ENCODE data around the gene DUSP7.
"Not testable (repeated sequence)": the region's sequence is repeated elsewhere in the genome, so short reads cannot be mapped to it uniquely, and the experiment has no call there.

The DUSP7 gene

DNA sequence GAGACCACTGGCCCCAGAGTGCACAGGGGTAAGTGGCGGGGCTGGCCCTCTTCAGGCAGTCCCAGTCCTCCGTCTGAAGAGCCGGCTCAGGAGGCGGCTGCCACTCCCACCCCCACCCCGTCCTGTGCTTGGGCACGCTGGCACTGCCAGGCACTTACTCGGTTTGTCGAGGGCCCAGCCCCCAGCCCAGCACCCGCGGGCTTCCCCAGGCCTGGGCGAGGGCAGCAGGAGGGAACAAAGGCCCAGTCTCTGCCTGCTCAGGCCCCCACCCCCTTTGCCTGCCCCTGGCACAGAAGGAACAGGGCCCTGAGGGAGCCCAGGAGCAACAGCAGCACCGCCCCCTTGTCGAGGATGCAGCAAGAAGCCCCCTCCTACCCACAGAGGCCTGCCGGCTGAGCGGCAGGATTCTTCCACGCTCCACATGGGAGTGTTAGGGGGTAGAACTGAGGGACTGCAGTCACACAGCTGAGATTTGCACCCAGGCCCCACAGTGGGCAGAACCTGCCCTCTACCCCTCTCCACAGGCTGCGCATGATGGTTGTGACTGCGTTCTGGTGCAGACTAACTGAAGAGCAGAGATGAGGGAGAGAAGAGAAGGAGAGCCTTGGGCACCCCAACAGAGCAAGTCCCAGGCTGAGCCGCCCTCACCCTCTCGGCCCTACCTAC is 8.9 kb downstream of the DUSP7 start:
- no peak for DNase-seq (ENCODE audit: low read depth)

DNA sequence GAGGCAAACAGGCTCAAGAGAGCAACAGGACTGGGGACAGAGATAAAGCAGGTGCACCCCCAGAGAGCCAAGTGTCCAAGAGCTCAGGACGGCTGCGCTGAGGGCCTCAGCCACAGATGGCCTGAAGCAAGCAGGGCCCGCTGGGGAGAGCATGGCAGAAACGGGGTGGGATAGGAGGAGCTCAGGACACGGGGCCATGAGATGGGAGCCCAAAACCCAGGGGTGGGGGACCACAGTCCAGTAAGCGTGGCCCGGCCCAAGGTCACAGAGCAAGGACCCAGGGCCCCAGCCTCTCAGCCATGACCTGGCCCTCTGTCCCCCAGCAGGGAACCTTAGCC is 9.5 kb downstream of the DUSP7 start:
- no peak for DNase-seq (ENCODE audit: low read depth)

DNA sequence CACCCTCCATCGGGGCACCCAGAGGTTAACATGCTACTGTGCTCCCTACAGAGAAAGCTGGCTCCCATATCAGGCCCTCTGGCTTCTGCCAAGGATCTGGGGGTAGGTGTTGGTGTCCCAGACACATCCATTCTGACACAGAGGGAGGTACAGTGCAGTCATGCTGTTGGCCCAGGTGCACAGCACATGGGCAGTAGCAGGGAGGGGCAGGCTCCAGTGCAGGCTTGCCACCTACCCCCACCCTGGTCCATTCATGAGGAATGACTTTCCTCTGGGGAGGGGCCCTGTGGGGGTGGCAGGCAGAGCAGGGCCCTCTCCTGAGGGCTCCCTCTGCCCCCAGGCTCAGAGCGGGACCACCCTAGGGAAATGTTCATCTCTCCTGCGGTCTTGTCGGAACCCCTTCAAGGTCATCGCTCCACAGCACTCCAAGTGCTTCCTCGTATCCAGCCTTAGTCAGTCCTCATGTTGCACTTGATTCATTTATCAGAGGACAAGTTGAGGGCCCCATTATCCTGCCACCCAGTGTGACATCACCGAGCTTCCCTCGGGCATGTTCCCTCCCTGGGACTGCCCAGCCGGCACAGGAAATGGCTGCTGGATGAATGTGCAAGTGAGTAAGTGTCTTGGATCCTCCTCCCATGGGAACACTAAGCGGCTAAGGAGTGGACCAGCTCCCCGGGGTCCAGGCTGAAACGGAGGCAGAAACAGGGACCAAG is 10.0 kb downstream of the DUSP7 start:
- peak; percentile 98 for DNase-seq (ENCODE audit: low read depth)

DNA sequence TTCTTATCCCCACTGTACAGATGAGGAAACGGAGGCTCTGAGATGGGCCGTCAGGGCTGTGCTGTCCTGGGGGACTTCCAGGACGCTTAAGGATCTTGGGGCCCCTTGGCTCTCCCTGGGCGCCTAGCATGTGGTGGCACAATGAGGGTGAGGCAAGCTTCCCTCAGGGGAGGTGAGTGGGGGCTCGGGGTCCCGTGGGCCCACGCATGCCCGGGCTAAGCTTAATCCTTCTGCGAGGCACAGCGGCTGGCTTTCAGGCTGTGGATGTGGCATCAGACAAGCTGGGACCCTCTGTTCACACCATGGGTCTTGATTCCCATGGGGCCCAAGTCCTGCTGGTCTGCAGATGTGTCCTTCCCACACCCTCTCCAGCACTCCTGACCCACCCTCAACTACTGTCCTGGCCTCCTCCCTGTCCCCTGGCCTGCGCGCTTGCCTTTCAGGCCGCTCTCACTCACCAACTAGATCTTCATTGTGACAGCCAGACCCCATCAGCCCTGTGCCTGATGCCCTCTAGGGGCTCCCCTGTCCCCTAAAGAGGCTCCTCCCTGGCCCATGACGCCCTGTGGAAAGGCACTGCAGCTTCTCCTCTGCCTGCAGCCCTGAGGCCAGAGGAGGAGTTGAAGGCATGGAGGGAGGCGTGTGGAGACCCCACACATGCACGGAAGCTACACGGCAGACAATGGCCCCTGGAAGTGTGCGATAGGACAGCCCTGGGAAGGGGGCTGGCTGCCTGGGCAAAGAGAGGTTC is 11.3 kb downstream of the DUSP7 start:
- no peak for DNase-seq (ENCODE audit: low read depth)

DNA sequence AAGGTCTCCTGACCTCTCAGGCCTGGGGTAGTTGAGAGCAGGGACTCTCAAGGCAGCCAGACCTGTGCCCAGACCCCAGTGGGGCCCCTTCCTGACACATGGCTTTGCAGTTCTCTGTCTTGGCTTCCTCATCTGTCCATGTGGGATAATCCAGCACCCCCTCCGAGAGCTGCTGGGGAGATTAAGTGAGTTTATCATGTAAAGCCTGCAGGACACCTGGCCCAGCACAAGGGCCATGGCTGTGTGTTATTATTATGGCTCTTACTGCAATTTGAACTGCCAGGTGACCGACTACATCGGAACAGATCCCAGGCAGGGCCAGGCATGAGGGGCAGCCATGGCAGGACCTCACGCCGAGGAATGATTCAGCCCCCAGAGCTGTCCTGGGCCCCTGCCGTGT is 12.6 kb downstream of the DUSP7 start:
- no peak for DNase-seq (ENCODE audit: low read depth)

DNA sequence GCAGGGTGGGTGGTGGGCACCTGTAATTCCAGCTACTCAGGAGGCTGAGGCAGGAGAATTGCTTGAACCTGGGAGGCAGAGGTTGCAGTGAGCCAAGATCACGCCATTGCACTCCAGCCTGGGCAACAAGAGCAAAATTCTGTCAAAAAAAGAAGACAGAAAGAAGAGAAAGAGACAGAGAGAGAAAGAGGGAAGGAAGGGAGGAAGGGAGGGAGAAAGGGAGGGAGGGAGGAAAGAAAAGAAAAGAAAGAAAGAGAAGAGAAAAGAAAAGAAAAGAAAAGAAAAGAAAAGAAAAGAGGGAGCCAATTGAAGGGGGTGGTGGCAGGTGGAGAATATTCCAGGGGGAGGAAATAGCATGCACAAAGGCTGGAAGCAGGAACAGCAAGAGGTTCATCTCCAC is 13.3 kb downstream of the DUSP7 start:
- not testable (repeated sequence) for DNase-seq (ENCODE audit: low read depth)

DNA sequence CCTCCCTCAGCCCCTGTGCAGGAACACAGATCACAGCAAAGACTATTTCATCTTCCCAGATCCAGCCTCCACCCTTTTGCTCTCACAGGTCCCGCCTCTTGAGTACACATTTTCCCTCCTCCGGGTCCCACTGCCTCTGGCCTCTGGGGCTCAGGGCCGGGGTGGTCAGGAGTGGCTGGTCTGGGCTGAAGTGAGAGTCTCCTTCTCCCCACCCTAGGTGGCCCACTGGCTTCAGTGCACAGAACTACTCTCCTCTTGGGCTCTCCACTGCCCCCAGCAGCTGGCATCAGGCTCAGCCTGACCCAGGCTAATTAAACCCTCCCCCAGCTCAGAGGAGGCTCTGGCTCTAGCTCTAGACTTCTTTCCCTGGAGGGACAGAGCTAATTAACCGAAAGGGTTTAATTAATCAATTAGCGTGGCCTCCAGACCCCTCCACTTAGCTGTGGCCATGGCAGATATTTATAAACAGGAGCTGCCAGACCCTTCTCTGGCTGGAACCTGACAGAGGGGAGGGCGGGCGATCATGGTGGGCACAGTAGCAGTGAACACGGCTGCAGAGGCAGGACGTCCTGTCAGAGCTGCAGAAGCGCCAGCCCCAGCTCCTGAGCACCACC is 15.1 kb downstream of the DUSP7 start:
- no peak for DNase-seq (ENCODE audit: low read depth)

DNA sequence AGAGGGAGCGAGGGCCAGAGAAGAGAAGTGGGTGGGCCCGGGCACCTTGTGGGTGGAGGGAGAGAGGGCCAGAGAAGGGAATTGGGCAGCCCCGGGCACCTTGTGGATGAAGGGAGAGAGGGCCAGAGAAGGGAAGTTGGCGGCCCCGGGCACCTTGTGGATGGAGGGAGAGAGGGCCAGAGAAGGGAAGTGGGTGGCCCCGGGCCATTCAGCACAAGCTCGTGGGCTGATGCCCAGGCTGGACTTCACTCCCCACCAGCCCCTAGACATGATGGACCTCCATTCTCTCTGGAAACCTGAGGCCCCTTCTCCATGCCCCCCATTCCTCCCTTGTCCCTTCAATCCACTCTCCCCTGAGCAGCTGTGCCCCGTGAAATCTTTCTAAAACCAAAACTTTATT is 15.8 kb downstream of the DUSP7 start:
- DNase-seq (ENCODE audit: low read depth), result no peak

DNA sequence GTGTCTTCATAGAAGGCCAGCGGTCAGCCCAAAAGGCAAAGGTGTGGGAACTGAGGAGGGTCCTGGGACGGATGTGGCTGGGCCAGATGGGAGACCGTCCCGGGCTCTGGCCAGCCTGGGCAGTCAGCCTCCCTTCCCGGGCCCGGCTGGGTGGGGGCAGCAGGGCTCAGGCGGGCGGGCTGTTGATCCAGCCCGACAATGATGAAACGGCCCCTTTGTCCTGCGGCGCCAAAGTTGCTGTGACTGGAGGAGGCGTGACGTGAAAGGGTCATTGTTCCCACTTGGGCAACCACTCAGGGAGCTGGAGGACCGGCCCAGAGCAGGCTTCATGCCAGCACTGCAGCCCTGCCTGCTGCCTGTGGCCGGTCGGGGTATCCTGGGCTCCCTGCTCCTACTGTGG is 16.5 kb downstream of the DUSP7 start:
- no peak for DNase-seq (ENCODE audit: low read depth)

DNA sequence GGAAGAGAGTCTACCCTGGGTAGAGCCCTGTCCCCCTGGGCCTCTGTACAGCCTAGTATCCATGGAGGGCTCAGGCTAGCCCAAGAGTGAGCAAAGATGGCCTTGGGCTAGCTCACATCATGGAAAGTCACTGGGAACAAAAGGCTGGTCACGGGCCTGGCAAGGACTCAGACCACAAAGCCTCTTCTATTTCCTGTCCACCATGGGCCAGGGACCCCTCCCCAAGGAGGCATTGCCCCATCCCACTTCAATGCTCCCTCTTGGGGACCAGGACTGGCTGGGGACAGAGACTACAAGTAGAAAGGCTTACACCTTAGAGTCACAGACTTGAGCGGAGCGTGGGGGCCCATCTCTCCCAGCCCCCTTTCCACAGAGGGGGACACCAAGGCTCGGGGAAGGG is 16.9 kb downstream of the DUSP7 start:
- DNase-seq (ENCODE audit: low read depth), result no peak

DNA sequence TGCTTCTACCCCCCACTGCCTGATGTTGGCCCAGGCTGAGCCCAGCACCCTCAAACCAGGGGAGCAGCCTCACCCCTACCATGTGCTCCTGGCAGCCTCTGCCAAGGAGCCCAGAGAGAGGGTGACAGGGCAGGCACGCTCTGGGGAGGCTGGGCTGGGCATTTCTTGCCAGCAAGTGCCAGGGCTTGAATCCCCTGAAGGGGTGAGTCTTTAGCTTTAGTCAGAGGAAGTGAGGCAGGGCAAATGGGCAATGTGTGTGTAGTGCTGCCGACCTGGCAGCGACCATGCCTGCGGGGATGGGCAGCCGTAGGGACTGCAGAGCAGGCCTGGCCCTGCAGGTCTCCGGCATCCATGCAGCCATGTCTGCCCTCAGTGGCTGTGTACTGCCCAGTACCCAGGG is 18.1 kb downstream of the DUSP7 start:
- DNase-seq (ENCODE audit: low read depth), result no peak

DNA sequence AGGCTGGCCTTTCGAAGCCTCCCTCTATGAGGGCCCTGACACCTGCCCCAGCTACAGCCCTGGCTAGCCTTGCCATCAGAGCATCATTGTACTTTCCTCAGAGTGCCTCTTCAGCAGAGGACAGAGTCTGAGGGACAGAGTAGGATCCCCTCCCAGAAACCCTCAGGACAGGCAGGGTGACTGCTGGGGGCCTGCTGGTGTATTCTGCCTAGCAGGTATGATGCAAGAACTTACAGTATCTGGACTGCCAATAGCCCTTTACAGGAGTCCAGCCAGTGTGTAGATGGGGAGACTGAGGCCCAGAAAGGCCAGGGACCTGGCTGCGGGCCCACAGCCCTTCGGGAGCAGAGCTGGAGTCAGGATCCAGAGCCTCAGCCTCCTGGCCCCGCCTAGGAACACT is 19.1 kb downstream of the DUSP7 start:
- no peak for DNase-seq (ENCODE audit: low read depth)

DNA sequence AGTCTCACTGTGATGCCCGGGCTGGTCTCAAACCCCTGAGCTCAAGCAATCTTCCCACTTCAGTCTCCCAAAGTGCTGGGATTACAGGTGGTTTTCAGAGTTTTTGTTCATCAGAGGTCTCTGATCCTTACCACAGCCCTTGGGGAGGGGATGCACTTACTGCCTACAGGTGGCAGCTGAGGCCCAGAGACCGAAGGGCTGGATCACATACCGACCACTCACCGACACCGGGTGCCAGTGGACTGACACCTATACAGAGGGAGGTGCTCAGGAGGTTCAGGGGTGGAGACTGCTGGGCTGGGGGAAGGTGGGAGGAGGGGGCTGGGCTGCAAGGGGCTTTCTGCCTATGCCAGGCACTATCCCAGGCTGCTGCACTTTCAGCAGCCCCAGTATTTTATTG is 19.5 kb downstream of the DUSP7 start:
- DNase-seq (ENCODE audit: low read depth), result no peak

DNA sequence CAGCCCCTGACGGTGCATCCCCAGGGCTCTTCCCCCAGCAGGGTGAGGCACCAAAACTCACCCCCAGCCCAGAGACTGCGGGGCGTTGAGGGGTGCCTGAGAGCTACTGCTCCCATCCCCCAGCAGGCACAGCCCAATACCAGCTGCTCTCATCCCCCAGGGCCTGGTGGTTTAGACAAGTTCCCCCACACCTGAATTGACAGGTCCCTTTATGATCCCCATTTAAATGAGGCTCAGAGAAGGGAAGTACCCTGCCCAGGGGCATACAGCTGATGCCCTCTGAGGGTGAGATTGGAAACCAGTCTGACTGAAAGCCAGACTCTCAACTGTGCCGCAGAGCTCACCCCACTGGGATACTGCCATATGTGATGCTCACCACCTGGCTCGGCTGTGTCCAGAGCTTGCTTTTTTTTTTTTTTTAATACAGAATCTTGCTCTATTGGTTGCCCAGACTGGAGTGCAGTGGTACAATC is 20.1 kb downstream of the DUSP7 start:
- DNase-seq (ENCODE audit: low read depth), result no peak

DNA sequence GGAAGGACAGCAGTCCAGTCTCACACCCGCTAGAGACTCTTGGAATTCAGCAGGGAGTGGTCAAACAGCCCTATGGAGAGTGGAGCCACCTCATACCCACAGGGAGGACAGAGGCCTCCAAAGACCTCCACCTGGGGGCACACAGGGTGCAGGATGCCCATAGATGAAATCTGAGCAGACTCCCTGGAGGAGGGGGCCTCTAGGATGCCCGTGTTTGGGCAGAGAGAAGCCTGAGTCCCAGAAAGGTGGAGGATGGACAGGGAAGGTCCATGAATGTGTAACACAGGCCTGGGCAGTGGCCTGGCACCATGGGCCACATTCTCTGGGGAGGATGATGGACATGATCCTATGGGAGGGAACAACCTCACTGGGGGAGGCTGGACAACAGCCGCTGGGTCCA is 21.7 kb downstream of the DUSP7 start:
- DNase-seq (ENCODE audit: low read depth), result no peak

DNA sequence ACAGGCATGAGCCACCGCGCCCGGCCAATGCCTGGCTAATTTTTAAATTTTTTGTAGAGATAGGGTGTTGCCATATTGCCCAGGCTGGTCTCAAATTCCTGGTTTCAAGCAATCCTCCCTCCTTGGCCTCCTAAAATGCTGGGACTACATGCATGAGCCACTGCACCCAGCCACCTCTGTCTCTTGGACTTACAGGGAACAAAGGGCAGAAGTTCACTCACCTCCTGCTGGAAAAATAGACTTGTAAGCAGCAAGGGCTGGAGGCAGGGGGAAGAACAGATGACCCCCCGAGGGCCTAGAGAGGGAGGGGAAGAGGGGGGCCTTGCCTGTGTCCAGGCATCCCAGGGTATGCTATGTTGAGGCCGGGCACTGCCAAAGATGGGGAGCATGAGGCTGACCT is 22.2 kb downstream of the DUSP7 start:
- no peak for DNase-seq (ENCODE audit: low read depth)

DNA sequence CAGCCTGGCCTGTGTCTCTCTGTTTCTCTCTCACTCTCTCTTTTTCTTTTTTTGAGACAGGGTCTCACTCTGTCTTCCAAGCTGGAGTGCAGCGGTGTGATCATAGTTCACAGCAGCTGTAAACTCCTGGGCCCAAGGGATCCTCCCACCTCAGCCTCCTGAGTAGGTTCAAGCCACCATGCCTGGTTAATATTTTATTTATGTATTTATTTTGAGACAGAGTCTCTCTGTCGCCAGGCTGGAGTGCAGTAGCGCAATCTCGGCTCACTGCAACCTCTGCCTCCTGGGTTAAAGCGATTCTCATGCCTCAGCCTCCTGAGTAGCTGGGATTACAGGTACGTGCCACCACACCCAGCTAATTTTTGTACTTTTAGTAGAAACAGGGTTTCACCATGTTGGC is 22.6 kb downstream of the DUSP7 start:
- not testable (repeated sequence) for DNase-seq (ENCODE audit: low read depth)

DNA sequence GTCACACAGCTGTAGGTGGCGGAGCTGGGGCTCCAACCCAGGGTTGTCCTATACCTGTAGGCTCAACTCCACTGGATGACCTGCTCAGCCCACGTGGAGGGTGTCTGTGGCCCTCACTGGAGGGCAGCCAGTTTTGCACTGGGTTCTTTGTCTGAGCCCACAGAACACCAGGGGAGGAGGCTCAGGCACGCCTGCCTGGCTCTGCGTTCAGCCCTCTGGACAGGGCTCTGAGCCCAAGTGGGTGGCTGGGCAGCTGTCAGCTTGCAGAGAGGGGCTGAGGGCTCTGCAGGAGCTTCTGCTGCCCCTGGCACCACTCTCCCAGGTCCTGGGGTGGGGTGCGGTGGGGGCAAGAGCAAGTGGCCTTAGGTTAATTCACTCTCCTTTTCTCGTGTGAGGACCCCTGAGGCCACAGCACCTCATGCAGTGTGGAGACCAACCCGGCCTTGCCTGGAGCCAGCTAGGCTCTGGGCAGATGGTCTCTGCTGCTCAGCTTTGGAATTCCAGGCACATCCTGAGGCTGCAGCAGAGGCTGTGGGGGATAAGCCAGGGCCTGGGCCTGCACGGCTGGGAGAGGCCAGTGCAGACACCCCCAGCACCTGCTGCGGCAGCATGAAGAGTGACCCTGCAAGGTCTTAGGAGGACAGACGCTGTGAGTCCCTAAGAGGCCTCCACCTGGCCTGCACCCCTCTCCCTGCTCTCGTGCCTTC is 23.5 kb downstream of the DUSP7 start:
- DNase-seq (ENCODE audit: low read depth), result no peak

DNA sequence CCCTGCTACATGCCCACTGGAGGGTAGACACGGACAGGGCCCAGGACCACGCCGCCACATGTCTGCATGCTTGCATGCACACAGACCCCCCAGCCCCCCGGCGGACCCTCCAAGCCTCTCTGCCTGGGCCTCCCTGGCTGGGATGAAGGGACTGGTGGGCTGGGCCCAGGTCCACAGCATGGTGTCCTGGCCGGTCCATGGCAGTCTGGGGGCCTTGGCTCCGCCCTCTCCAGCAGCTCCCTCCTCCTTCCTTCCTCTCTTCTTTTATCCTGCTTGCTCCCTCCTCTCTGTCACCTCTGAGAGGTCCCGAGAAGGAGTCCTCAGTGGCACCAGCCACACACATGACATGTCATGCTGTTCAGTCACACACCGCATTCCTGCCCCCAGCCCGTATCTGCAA is 24.5 kb downstream of the DUSP7 start:
- no peak for DNase-seq (ENCODE audit: low read depth)

DNA sequence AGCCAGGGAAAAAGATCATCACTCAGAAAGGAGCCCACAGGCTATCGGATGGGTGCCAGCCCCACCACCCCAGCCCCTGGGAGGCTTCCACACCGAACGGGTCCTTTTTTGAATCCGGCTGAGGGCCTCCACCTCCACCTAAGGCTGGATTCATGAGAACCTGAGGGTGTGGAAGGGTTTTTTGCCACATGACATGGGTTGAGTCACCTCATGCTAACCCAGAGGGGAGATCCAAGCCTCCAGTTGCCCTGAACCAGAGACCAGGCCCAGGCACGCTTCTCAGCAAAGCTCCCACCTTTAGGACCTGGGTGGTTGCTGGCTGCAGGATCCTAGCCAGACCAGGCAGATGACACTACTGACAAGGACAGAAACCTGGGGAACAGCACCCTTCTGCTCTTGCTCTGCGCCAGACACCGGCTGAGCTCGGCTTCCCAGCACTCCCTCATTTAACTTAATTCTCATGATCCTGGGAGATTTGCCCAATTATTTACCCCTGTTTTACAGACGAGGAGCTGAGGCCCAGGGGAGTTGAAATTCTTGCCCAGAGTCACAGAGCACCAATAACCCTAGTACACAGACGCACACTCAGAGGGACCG is 25.6 kb downstream of the DUSP7 start:
- no peak for DNase-seq (ENCODE audit: low read depth)

DNA sequence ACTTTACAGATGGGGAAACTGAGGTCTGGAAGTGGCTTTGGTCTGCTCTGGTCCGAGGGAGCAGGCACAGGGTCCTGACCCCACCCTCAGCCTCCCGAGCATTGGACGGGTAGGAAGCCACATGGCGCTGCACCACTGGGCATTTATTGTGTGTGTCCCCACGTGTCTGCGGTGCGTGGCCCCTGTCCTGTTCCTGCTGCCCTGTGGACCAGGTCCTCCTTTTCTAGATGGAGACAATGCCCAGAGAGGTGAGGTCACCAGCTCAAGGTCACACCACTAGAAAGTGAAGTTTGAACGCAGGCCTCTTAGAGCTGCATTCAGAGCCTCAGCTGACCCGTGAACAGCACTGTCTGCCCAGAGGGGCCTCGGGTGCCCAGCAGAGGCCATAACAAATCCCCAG is 26.8 kb downstream of the DUSP7 start:
- no peak for DNase-seq (ENCODE audit: low read depth)

DNA sequence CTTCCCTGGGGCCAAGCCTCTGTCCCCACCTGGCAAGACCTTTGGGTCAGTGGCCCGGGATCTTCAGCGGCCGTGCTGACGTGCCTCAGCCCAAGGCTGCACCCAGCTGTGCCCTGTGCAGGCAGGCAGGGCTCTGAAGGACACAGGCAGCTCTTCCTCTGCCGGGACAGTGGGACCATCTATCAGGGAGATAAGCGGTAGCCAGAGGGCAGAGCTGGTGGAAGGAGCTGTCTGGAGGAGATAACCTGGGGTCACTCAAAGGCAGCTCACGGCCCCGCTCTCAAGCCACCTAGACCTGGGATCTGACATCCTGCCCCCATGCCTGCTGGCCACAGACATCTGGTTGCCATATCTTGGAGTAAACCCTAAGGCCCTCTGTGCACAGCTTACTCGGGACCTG is 27.3 kb downstream of the DUSP7 start:
- no peak for DNase-seq (ENCODE audit: low read depth)

Data from HS-27A (cell line).